Esophagus muscularis mucosa (tissue), 4 donors: ENCODE measurements around the gene MLLT3. TPM values are rescaled to one million over a fixed set of nuclear protein-coding genes. Genes with fewer than 3 reads are reported as not detected.

ENCODE experiments used
- DNase-seq: peaks from one replicate; pipeline ENCODE4 v3.0.0-alpha.2; 2017; ENCODE audit errors: extremely low spot score
- H3K27ac ChIP-seq, 4 donors: fragments of 200-600 bp; sonication (generic); replicated peaks in 1 of 4; 1 replicate in 3 of 4; 2 replicates in 1 of 4; pipeline ENCODE4 v1.5.1; 2016 to 2019; ENCODE audit warnings: mild to moderate bottlenecking in 1 of 4
- H3K27me3 ChIP-seq, 4 donors: fragments of 200-600 bp; sonication (generic); one replicate each; pipeline versions ENCODE4 v1.5.1 to v1.6.0; 2016 to 2019
- H3K36me3 ChIP-seq, 4 donors: fragments of 200-600 bp; sonication (generic); one replicate each; pipeline ENCODE4 v1.5.1; 2016 to 2019
- H3K4me1 ChIP-seq, 4 donors: fragments of 200-600 bp; sonication (generic); one replicate each; pipeline ENCODE4 v1.5.1; 2016 to 2019
- H3K4me3 ChIP-seq, 4 donors: fragments of 200-600 bp; sonication (generic); 1 replicate in 2 of 4; 2 replicates in 2 of 4; pipeline ENCODE4 v1.5.1; 2016 to 2019; ENCODE audit warnings: mild to moderate bottlenecking in 4 of 4, moderate library complexity in 1 of 4
- H3K9me3 ChIP-seq, 4 donors: fragments of 200-600 bp; sonication (generic); 1 replicate in 3 of 4; 2 replicates in 1 of 4; pipeline ENCODE4 v1.5.1; 2016 to 2019
- EP300 ChIP-seq: sonication (generic); formaldehyde crosslinking; IDR thresholded peaks from one replicate; pipeline ENCODE4 v1.6.1; 2017; ENCODE audit warnings: antibody characterized with exemption
- POLR2A ChIP-seq: fragments of 450-650 bp; IDR thresholded peaks from one replicate; pipeline ENCODE4 v1.6.1; 2017; ENCODE audit warnings: antibody characterized with exemption, moderate library complexity, mild to moderate bottlenecking, low read depth
- POLR2AphosphoS5 ChIP-seq, 2 donors: sonication (generic); formaldehyde crosslinking; IDR thresholded peaks; one replicate each; pipeline ENCODE4 v1.6.1; 2017; ENCODE audit warnings: antibody characterized with exemption in 2 of 2
- WGBS: methylation state at CpG from one replicate; pipeline ENCODE4 v1.1.5; 2018; 5-methylcytosine and 5-hydroxymethylcytosine counted together
- intact Hi-C: fragments of 100-400 bp; cut with DNase I; formaldehyde crosslinking; loops from one replicate; pipeline ENCODE4 v1.15.1; 2023
- total RNA-seq, 4 donors: library from RNA; depleted of rRNA; stranded (reverse); fragments of >200 nt; gene quantifications; one replicate each; pipeline versions ENCODE4 v1.1.0 to v1.2.1, GENCODE V29; 2016
- TF ChIP-seq, protein P1 (sequence below), 3 experiments: fragments of 200-600 bp in 2 of 3; fragments of 450-650 bp in 1 of 3; sonication (generic) in 2 of 3; IDR thresholded peaks; one replicate each; pipeline ENCODE4 v1.5.1; 2017 to 2019; ENCODE audit warnings: antibody characterized with exemption in 3 of 3, mild to moderate bottlenecking in 2 of 3, moderate library complexity in 1 of 3

The MLLT3 gene
- total RNA-seq, 4 donors from 2014 or later = 14.1 to 30.7 (median 18.0) TPM

- 48% methylated on average over 2 of the region's 2 CpGs for WGBS
- Histone ChIP-seq H3K9me3 (no peaks in the 10 kb centered on the region), H3K27me3 (no peaks in the 10 kb centered on the region), H3K4me1 (no peaks in the 10 kb centered on the region), H3K36me3 (no peaks in the 10 kb centered on the region), H3K4me3 (no peak overlapping the region), H3K27ac (no peak overlapping the region)
- intact Hi-C loops = no loop called here
- DNase-seq = no peak
- TF ChIP-seq, protein P1, sequence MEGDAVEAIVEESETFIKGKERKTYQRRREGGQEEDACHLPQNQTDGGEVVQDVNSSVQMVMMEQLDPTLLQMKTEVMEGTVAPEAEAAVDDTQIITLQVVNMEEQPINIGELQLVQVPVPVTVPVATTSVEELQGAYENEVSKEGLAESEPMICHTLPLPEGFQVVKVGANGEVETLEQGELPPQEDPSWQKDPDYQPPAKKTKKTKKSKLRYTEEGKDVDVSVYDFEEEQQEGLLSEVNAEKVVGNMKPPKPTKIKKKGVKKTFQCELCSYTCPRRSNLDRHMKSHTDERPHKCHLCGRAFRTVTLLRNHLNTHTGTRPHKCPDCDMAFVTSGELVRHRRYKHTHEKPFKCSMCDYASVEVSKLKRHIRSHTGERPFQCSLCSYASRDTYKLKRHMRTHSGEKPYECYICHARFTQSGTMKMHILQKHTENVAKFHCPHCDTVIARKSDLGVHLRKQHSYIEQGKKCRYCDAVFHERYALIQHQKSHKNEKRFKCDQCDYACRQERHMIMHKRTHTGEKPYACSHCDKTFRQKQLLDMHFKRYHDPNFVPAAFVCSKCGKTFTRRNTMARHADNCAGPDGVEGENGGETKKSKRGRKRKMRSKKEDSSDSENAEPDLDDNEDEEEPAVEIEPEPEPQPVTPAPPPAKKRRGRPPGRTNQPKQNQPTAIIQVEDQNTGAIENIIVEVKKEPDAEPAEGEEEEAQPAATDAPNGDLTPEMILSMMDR (IDR thresholded peaks at IDR 0.05) = no peak
- no peak for TF ChIP-seq POLR2A
- no peak for TF ChIP-seq POLR2AphosphoS5 (IDR thresholded peaks at IDR 0.05)
- TF ChIP-seq EP300 = no peak
Measured at GRCh38 chr9:20632705-20633104, 10.4 kb upstream of the MLLT3 start.

GRCh38 chr9:20630241-20630943 lies 8.1 kb upstream of the MLLT3 start:
- WGBS = 87% methylated on average over 4 of the region's 4 CpGs
- intact Hi-C loops = no loop called here
- H3K36me3 ChIP-seq = no peaks in the 10 kb centered on the region
- H3K9me3 ChIP-seq = no peaks in the 10 kb centered on the region
- peaks cover 0 to under 1% (median 0%) of the 10 kb centered on the region in 4 donors for H3K4me1 ChIP-seq
- no peak overlapping the region for H3K4me3 ChIP-seq
- TF ChIP-seq EP300 (no peak), POLR2A (no peak)
- no peak for DNase-seq
- H3K27me3 ChIP-seq = no peaks in the 10 kb centered on the region
- H3K27ac ChIP-seq = no peak overlapping the region

DNA sequence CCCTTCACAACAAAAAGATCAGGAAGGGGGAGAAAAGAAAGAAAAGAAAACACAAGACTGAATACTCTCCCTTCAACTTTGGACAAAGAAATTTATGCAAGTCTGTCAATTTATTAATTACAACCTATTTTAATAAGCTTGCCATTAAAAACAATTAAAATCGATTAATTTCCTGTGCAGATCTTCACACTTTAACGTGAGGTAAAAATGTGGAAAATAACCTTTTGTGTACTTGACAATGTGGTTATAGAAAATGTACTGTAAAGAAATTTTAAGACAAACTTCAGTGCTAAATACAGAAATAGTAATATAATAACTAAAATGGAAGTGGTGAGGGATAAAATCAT lies 2.7 kb upstream of the MLLT3 start:
- intact Hi-C loops = loop anchor here (5.0 kb wide), 1 partner anchor 262 kb away; no protein-coding TSS in a partner anchor
- Histone ChIP-seq H3K27ac (no peak overlapping the region), H3K4me3 (peak overlapping the region; percentile 77 to 96 (median 92))

GRCh38 chr9:20624201-20625002 lies 2.1 kb upstream of the MLLT3 start:
- Histone ChIP-seq H3K36me3 (no peaks in the 10 kb centered on the region), H3K27me3 (no peaks in the 10 kb centered on the region), H3K9me3 (no peaks in the 10 kb centered on the region), H3K27ac (peak overlapping the region; percentile 91 to 94 (median 92)), H3K4me3 (peak overlapping the region; percentile 77 to 96 (median 92)), H3K4me1 (peaks cover 6 to 25% (median 17%) of the 10 kb centered on the region in 4 donors)
- intact Hi-C loops = loop anchor here (1.0 to 5.0 kb wide), 6 partner anchors 72 to 697 kb away; no protein-coding TSS in a partner anchor
- TF ChIP-seq EP300 (no peak), POLR2AphosphoS5 (IDR thresholded peaks at IDR 0.05) (peak in 1 of 2 donors; percentile 29), POLR2A (no peak)
- TF ChIP-seq, protein P1 (IDR thresholded peaks at IDR 0.05) = peak; percentile 67 to 81 (median 72)
- 26% methylated on average over 21 of the region's 21 CpGs for WGBS
- DNase-seq = no peak

More for the DNA sequence above, 2.7 kb upstream of the MLLT3 start:
- TF ChIP-seq POLR2AphosphoS5 (IDR thresholded peaks at IDR 0.05) (no peak), POLR2A (no peak), EP300 (no peak)
- TF ChIP-seq, protein P1 (IDR thresholded peaks at IDR 0.05) = no peak
- DNase-seq = no peak
- H3K9me3 ChIP-seq = no peaks in the 10 kb centered on the region
- H3K36me3 ChIP-seq = no peaks in the 10 kb centered on the region
- no peaks in the 10 kb centered on the region for H3K27me3 ChIP-seq
- 51% methylated on average over 2 of the region's 2 CpGs for WGBS
- peaks cover 6 to 20% (median 11%) of the 10 kb centered on the region in 4 donors for H3K4me1 ChIP-seq

DNA sequence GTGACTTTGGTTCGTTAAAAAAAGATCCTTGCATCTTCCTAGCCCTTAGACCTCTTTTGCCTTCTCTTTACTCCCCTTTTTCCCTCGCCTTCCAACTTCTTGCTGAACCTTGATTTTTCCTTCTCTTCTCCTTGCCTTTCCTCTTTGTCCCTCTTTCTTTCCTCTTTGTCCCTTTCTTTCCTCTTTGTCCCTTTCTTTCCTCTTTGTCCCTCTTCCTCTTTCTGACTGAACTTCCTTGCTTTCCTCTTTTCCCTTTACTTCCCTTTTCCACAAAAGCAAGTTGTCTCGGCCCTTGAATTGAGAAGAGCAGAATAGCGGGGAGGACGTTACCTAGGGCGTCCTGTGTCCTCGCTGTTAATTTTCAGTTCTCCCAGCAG lies 1.4 kb upstream of the MLLT3 start:
- no peak for TF ChIP-seq EP300
- TF ChIP-seq POLR2A = no peak
- TF ChIP-seq, protein P1 (IDR thresholded peaks at IDR 0.05) = no peak
- no peak for TF ChIP-seq POLR2AphosphoS5 (IDR thresholded peaks at IDR 0.05)
- no peak for DNase-seq
- WGBS = 33% methylated on average over 7 of the region's 7 CpGs
- H3K36me3 ChIP-seq = no peaks in the 10 kb centered on the region
- H3K4me1 ChIP-seq = peaks cover 10 to 32% (median 23%) of the 10 kb centered on the region in 4 donors
- no peaks in the 10 kb centered on the region for H3K9me3 ChIP-seq
- H3K4me3 ChIP-seq = peak overlapping the region; percentile 77 to 96 (median 92)
- H3K27me3 ChIP-seq = no peaks in the 10 kb centered on the region
- intact Hi-C loops = loop anchor here (1.0 to 5.0 kb wide), 6 partner anchors 61 to 696 kb away; partner anchors contain the start of gene FOCAD
- peak overlapping the region; percentile 91 to 94 (median 92) for H3K27ac ChIP-seq
